GM23338 (cell line): ENCODE measurements around the gene NDC1. TPM values are rescaled to one million over a fixed set of nuclear protein-coding genes. Genes with fewer than 3 reads are reported as not detected.

Source experiments
- ATAC-seq: fragments of 200-7000 bp; cut with Tn5 transposase; 3 replicates; pipeline ENCODE4 v1.9.1; 2020
- DNase-seq: peaks from one replicate; pipeline ENCODE4 v3.0.0-alpha.2; 2015; ENCODE audit warnings: low spot score
- H2AFZ ChIP-seq: fragments of 200-600 bp; sonication (generic); 2 replicates; pipeline ENCODE4 v1.8.0; 2016; ENCODE audit warnings: antibody characterized with exemption, mild to moderate bottlenecking, moderate library complexity
- H3F3A ChIP-seq: fragments of 200-600 bp; sonication (generic); replicated peaks from 2 replicates; pipeline ENCODE4 v1.8.0; 2017; ENCODE audit warnings: antibody characterized with exemption, mixed run types, low read depth
- H3K27ac ChIP-seq: fragments of 200-600 bp; sonication (generic); 2 replicates; pipeline ENCODE4 v1.6.1; 2016; ENCODE audit warnings: low read depth
- H3K27me3 ChIP-seq: fragments of 200-600 bp; sonication (generic); 2 replicates; pipeline ENCODE4 v1.8.0; 2016; ENCODE audit warnings: mild to moderate bottlenecking, mixed run types, moderate library complexity; ENCODE audit not compliant: insufficient read depth
- H3K36me3 ChIP-seq: fragments of 200-600 bp; sonication (generic); 2 replicates; pipeline ENCODE4 v1.8.0; 2016; ENCODE audit warnings: mild to moderate bottlenecking; ENCODE audit not compliant: insufficient read depth
- H3K4me1 ChIP-seq: fragments of 200-600 bp; sonication (generic); 2 replicates; pipeline ENCODE4 v1.8.0; 2016; ENCODE audit warnings: mild to moderate bottlenecking, moderate library complexity; ENCODE audit not compliant: insufficient read depth
- H3K4me2 ChIP-seq: fragments of 200-600 bp; sonication (generic); 2 replicates; pipeline ENCODE4 v1.7.1; 2017; ENCODE audit warnings: mixed run types
- H3K4me3 ChIP-seq: fragments of 200-600 bp; sonication (generic); 2 replicates; pipeline ENCODE4 v1.6.1; 2016; ENCODE audit warnings: mixed run types
- H3K79me2 ChIP-seq: fragments of 200-600 bp; sonication (generic); replicated peaks from 2 replicates; pipeline ENCODE4 v1.8.0; 2017; ENCODE audit warnings: mild to moderate bottlenecking; ENCODE audit not compliant: insufficient read depth
- H3K9me2 ChIP-seq: fragments of 200-600 bp; sonication (generic); 2 replicates; pipeline ENCODE4 v1.8.0; 2017; ENCODE audit not compliant: insufficient read depth
- H4K20me1 ChIP-seq: fragments of 200-600 bp; sonication (generic); replicated peaks from 2 replicates; pipeline ENCODE4 v1.8.0; 2017; ENCODE audit warnings: mild to moderate bottlenecking; ENCODE audit not compliant: insufficient read depth
- H3K27ac Mint-ChIP-seq: 2 replicates; pipeline ENCODE4 v1.8.0; 2020; ENCODE audit warnings: inconsistent platforms, mild to moderate bottlenecking, moderate library complexity, mixed read lengths
- H3K27me3 Mint-ChIP-seq: 3 replicates; pipeline ENCODE4 v1.8.0; 2022; ENCODE audit warnings: low read depth, mild to moderate bottlenecking, moderate library complexity, mixed read lengths, inconsistent platforms; ENCODE audit not compliant: insufficient read depth, poor library complexity
- H3K36me3 Mint-ChIP-seq: 3 replicates; pipeline ENCODE4 v1.8.0; 2021; ENCODE audit warnings: low read depth, mild to moderate bottlenecking, inconsistent platforms, moderate library complexity, mixed read lengths
- H3K4me1 Mint-ChIP-seq: 3 replicates; pipeline ENCODE4 v1.8.0; 2020; ENCODE audit warnings: mild to moderate bottlenecking, inconsistent platforms, mixed read lengths
- H3K4me3 Mint-ChIP-seq: 3 replicates; pipeline ENCODE4 v1.8.0; 2021; ENCODE audit warnings: moderate library complexity, mild to moderate bottlenecking, inconsistent platforms, mixed read lengths
- H3K9me3 Mint-ChIP-seq: 3 replicates; pipeline ENCODE4 v1.8.0; 2020; ENCODE audit warnings: moderate library complexity, mild to moderate bottlenecking, inconsistent platforms, mixed read lengths
- EZH2 ChIP-seq: fragments of 200-600 bp; sonication (generic); IDR thresholded peaks from one replicate; pipeline ENCODE4 v1.8.0; 2017; ENCODE audit warnings: antibody characterized with exemption, mild to moderate bottlenecking, low read depth; ENCODE audit not compliant: unreplicated experiment
- EZH2phosphoT487 ChIP-seq: fragments of 200-600 bp; sonication (generic); IDR thresholded peaks from one replicate; pipeline ENCODE4 v1.8.1; 2018; ENCODE audit warnings: antibody characterized with exemption; ENCODE audit not compliant: unreplicated experiment
- JUNB ChIP-seq: IDR thresholded peaks from one replicate; pipeline ENCODE4 v1.6.1; 2016; ENCODE audit warnings: antibody characterized with exemption; ENCODE audit not compliant: unreplicated experiment
- NANOG ChIP-seq: IDR thresholded peaks from 2 replicates; pipeline ENCODE4 v1.6.1; 2016; ENCODE audit warnings: antibody characterized with exemption, borderline replicate concordance
- POLR2AphosphoS5 ChIP-seq: IDR thresholded peaks from 2 replicates; pipeline ENCODE4 v1.6.1; 2016; ENCODE audit warnings: antibody characterized with exemption, low read depth
- STAT1 ChIP-seq: IDR thresholded peaks from one replicate; pipeline ENCODE4 v1.6.1; 2016; ENCODE audit warnings: antibody characterized with exemption; ENCODE audit not compliant: unreplicated experiment
- ZNF114 ChIP-seq: fragments of 250-450 bp; sonication (Bioruptor Pico); IDR thresholded peaks from 2 replicates; pipeline ENCODE4 v1.5.0; 2020; ENCODE audit warnings: mild to moderate bottlenecking, moderate library complexity
- polyA plus RNA-seq: library from polyadenylated mRNA; unstranded; fragments of >200 nt; fragmentation: Nextera tagmentation; extraction: Ambion mirVana; gene quantifications from 2 replicates; pipeline ENCODE4 v1.2.1, GENCODE V29; 2016
- total RNA-seq: library from RNA; depleted of rRNA; stranded (reverse); fragments of >200 nt; shearing (Covaris generic); gene quantifications from 2 replicates; pipeline ENCODE4 v1.2.3, GENCODE V29; 2014
- TF ChIP-seq, protein P1 (sequence below), 2 experiments: fragments of 200-600 bp in 1 of 2; sonication (generic) in 1 of 2; conservative IDR thresholded peaks; 2 replicates each; pipeline versions ENCODE4 v1.5.1 to v1.6.1; 2016 to 2017; ENCODE audit warnings: antibody characterized with exemption in 2 of 2, low read depth in 2 of 2, mild to moderate bottlenecking in 2 of 2, moderate library complexity in 1 of 2
- TF ChIP-seq, protein P2 (sequence below): fragments of 250-450 bp; sonication (Bioruptor Pico); IDR thresholded peaks from 2 replicates; pipeline ENCODE4 v1.5.0; 2020; ENCODE audit warnings: mild to moderate bottlenecking, moderate library complexity
- TF ChIP-seq, protein P3 (sequence below): IDR thresholded peaks from 2 replicates; pipeline ENCODE4 v1.6.1; 2016; ENCODE audit warnings: antibody characterized with exemption

Gene NDC1
- total and polyA plus RNA-seq, 2 experiments from 2014 or later: 19.8 to 100 TPM

DNA sequence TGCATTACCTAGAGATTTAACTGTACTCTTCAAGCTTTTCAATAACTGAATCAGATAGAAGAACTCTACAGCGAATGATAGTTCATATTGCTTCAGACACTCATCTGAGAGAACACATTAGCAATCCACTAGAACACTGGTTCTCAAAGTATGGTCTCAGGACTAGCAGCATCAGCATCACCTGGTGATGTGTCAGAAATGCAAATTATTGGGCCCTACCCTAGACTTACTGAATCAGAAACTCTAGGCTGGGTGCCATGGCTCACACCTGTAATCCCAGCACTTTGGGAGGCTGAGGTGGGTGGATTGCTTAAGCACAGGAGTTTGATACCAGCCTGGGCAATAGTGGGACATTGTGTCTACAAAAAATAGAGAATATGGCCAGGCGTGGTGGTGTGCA lies 74.2 kb downstream of the NDC1 start:
- H3K4me1 Mint-ChIP-seq: no peaks in the 10 kb centered on the region
- H3K79me2 ChIP-seq: no peaks in the 10 kb centered on the region
- H3K27me3 ChIP-seq: no peaks in the 10 kb centered on the region
- 0 out of 2 replicates have a peak, but pooled peaks cover 10% of the 10 kb centered on the region for H3K36me3 ChIP-seq
- no peak overlapping the region for H3K27ac Mint-ChIP-seq
- DNase-seq (no peak), ATAC-seq (no peak)
- H4K20me1 ChIP-seq: 0 out of 2 replicates have a peak, but pooled peaks cover 2% of the 10 kb centered on the region
- no peak overlapping the region for H3K27ac ChIP-seq
- TF ChIP-seq, protein P1, sequence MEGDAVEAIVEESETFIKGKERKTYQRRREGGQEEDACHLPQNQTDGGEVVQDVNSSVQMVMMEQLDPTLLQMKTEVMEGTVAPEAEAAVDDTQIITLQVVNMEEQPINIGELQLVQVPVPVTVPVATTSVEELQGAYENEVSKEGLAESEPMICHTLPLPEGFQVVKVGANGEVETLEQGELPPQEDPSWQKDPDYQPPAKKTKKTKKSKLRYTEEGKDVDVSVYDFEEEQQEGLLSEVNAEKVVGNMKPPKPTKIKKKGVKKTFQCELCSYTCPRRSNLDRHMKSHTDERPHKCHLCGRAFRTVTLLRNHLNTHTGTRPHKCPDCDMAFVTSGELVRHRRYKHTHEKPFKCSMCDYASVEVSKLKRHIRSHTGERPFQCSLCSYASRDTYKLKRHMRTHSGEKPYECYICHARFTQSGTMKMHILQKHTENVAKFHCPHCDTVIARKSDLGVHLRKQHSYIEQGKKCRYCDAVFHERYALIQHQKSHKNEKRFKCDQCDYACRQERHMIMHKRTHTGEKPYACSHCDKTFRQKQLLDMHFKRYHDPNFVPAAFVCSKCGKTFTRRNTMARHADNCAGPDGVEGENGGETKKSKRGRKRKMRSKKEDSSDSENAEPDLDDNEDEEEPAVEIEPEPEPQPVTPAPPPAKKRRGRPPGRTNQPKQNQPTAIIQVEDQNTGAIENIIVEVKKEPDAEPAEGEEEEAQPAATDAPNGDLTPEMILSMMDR (conservative IDR thresholded peaks at IDR 0.05; ENCODE audit: low read depth in 2 of 2): no peak
- TF ChIP-seq EZH2phosphoT487 (no peak), ZNF114 (no peak), JUNB (no peak), NANOG (no peak), STAT1 (no peak), POLR2AphosphoS5 (no peak), EZH2 (no peak)
- TF ChIP-seq, protein P2, sequence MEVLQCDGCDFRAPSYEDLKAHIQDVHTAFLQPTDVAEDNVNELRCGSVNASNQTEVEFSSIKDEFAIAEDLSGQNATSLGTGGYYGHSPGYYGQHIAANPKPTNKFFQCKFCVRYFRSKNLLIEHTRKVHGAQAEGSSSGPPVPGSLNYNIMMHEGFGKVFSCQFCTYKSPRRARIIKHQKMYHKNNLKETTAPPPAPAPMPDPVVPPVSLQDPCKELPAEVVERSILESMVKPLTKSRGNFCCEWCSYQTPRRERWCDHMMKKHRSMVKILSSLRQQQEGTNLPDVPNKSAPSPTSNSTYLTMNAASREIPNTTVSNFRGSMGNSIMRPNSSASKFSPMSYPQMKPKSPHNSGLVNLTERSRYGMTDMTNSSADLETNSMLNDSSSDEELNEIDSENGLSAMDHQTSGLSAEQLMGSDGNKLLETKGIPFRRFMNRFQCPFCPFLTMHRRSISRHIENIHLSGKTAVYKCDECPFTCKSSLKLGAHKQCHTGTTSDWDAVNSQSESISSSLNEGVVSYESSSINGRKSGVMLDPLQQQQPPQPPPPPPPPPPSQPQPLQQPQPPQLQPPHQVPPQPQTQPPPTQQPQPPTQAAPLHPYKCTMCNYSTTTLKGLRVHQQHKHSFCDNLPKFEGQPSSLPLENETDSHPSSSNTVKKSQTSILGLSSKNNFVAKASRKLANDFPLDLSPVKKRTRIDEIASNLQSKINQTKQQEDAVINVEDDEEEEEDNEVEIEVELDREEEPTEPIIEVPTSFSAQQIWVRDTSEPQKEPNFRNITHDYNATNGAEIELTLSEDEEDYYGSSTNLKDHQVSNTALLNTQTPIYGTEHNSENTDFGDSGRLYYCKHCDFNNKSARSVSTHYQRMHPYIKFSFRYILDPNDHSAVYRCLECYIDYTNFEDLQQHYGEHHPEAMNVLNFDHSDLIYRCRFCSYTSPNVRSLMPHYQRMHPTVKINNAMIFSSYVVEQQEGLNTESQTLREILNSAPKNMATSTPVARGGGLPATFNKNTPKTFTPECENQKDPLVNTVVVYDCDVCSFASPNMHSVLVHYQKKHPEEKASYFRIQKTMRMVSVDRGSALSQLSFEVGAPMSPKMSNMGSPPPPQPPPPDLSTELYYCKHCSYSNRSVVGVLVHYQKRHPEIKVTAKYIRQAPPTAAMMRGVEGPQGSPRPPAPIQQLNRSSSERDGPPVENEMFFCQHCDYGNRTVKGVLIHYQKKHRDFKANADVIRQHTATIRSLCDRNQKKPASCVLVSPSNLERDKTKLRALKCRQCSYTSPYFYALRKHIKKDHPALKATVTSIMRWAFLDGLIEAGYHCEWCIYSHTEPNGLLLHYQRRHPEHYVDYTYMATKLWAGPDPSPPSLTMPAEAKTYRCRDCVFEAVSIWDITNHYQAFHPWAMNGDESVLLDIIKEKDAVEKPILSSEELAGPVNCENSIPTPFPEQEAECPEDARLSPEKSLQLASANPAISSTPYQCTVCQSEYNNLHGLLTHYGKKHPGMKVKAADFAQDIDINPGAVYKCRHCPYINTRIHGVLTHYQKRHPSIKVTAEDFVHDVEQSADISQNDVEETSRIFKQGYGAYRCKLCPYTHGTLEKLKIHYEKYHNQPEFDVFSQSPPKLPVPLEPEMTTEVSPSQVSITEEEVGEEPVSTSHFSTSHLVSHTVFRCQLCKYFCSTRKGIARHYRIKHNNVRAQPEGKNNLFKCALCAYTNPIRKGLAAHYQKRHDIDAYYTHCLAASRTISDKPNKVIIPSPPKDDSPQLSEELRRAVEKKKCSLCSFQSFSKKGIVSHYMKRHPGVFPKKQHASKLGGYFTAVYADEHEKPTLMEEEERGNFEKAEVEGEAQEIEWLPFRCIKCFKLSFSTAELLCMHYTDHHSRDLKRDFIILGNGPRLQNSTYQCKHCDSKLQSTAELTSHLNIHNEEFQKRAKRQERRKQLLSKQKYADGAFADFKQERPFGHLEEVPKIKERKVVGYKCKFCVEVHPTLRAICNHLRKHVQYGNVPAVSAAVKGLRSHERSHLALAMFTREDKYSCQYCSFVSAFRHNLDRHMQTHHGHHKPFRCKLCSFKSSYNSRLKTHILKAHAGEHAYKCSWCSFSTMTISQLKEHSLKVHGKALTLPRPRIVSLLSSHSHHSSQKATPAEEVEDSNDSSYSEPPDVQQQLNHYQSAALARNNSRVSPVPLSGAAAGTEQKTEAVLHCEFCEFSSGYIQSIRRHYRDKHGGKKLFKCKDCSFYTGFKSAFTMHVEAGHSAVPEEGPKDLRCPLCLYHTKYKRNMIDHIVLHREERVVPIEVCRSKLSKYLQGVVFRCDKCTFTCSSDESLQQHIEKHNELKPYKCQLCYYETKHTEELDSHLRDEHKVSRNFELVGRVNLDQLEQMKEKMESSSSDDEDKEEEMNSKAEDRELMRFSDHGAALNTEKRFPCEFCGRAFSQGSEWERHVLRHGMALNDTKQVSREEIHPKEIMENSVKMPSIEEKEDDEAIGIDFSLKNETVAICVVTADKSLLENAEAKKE (CRISPR knock-in tag): no peak
- TF ChIP-seq, protein P3, sequence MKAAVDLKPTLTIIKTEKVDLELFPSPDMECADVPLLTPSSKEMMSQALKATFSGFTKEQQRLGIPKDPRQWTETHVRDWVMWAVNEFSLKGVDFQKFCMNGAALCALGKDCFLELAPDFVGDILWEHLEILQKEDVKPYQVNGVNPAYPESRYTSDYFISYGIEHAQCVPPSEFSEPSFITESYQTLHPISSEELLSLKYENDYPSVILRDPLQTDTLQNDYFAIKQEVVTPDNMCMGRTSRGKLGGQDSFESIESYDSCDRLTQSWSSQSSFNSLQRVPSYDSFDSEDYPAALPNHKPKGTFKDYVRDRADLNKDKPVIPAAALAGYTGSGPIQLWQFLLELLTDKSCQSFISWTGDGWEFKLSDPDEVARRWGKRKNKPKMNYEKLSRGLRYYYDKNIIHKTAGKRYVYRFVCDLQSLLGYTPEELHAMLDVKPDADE: no peak
- no peak overlapping the region for H3K4me2 ChIP-seq
- H3K27me3 Mint-ChIP-seq: peaks cover 5% of the 10 kb centered on the region
- no peaks in the 10 kb centered on the region for H3F3A ChIP-seq
- H3K4me1 ChIP-seq: no peaks in the 10 kb centered on the region
- no peaks in the 10 kb centered on the region for H3K9me2 ChIP-seq
- no peak overlapping the region for H3K4me3 ChIP-seq
- 0 out of 3 replicates have a peak, but pooled peaks cover 5% of the 10 kb centered on the region for H3K9me3 Mint-ChIP-seq
- H3K4me3 Mint-ChIP-seq: no peak overlapping the region
- no peak overlapping the region for H2AFZ ChIP-seq
- H3K36me3 Mint-ChIP-seq: peaks cover 22% of the 10 kb centered on the region; the same call in 2 of the 3 replicates
